Ramos (cell line): ENCODE results near the gene CALML3.
"Not testable (repeated sequence)": the region's sequence is repeated elsewhere in the genome, so short reads cannot be mapped to it uniquely, and the experiment has no call there.

Source experiments
- in situ Hi-C: fragments of 300-500 bp; cut with MboI; formaldehyde crosslinking; loops from one replicate; pipeline ENCODE4 v1.14.3; 2022; ENCODE audit warnings: low sequenced_read_pairs; ENCODE audit not compliant: unreplicated experiment

The CALML3 gene

GRCh38 chr10:5524641-5525560, at the start of gene CALML3:
TSS of gene CALML3 (plus strand) at chr10:5524961. CDS start at chr10:5525086, 125 bp downstream.
- in situ Hi-C loops = no loop called here

GRCh38 chr10:5475088-5475487, 49.7 kb upstream of the CALML3 start:
- in situ Hi-C loops = not testable (repeated sequence)

GRCh38 chr10:5475974-5476807, 48.6 kb upstream of the CALML3 start:
- in situ Hi-C loops = not testable (repeated sequence)

GRCh38 chr10:5476918-5477525, 47.7 kb upstream of the CALML3 start:
- in situ Hi-C loops = no loop called here

- in situ Hi-C loops = no loop called here
Observed at GRCh38 chr10:5477948-5478693, 46.6 kb upstream of the CALML3 start.

- in situ Hi-C loops = no loop called here
Observed at GRCh38 chr10:5478694-5479305, 46.0 kb upstream of the CALML3 start.

GRCh38 chr10:5479481-5480161, 45.1 kb upstream of the CALML3 start:
- in situ Hi-C loops = no loop called here

- in situ Hi-C loops = no loop called here
Observed at GRCh38 chr10:5480162-5480941, 44.4 kb upstream of the CALML3 start.

- in situ Hi-C loops = no loop called here
Observed at GRCh38 chr10:5481121-5481520, 43.6 kb upstream of the CALML3 start.

- in situ Hi-C loops = no loop called here
Observed at GRCh38 chr10:5482016-5482415, 42.7 kb upstream of the CALML3 start.

- in situ Hi-C loops = no loop called here
Observed at GRCh38 chr10:5484205-5484604, 40.6 kb upstream of the CALML3 start.

- in situ Hi-C loops = no loop called here
Observed at GRCh38 chr10:5485290-5485689, 39.5 kb upstream of the CALML3 start.

GRCh38 chr10:5485948-5486852, 38.6 kb upstream of the CALML3 start:
- in situ Hi-C loops = no loop called here

- in situ Hi-C loops = no loop called here
Observed at GRCh38 chr10:5486853-5487235, 37.9 kb upstream of the CALML3 start.

- in situ Hi-C loops = no loop called here
Observed at GRCh38 chr10:5488272-5489161, 36.2 kb upstream of the CALML3 start.

GRCh38 chr10:5490032-5490431, 34.7 kb upstream of the CALML3 start:
- in situ Hi-C loops = no loop called here
